ENCODE measurements around the gene FNBP1. TPM values are rescaled to one million over a fixed set of nuclear protein-coding genes. Genes with fewer than 3 reads are reported as not detected.
A peak's percentile ranks its signal among the peaks of the same experiment; 100 is the strongest.

FNBP1 gene
- total RNA-seq, 1 experiment from 2014 or later = 36.5 TPM

DNA sequence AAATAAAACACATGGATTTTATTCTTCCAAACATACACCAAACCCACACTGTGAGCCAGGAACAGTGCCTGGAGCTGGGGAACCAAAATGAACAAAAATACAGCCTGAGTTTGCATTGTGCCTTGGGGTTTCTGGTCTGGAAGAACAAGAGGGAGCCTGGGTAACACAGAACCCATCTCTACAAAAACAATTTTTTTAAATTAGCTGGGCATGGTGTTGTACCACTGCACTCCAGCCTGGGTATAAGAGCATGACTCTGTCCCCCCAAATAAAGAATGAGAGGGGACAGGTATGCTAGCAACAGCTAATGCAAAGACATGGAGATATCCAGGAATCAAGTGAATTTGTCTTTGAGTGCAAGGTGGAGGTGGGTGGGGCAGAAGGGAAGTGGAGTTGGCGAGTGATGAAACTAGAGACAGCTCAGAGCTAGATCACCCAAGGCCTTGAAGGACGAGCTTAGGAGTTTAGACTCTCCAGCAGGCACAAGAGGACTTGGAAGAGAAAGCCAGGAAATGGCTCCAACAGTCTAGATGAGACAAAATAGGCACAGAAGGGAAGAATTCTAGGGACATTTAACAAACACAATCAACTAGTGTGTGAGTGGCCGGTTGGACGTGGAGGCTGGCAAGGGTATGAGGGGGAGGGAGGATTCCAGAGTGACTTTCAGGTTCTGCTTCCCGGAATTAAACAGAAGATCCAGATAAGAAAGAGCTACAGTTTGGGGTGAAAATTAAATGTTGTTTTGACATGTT, 47.4 kb downstream of the FNBP1 start:
- Mint-ChIP-seq H3K9me3 (no peaks in the 10 kb centered on the region), H3K36me3 (ENCODE audit: insufficient read depth in 1 of 3, low read depth in 3 of 3) (peaks cover 4 to 7% (median 4%) of the 10 kb centered on the region in 3 experiments; a peak in 4 of 7 replicates), H3K4me3 (no peak overlapping the region), H3K27me3 (ENCODE audit: low read depth) (no peaks in the 10 kb centered on the region), H3K4me1 (peaks cover 11 to 18% of the 10 kb centered on the region in 2 experiments), H3K27ac (peak overlapping the region; percentile 2 to 9 (median 3); a peak in 4 of 7 replicates)
- Histone ChIP-seq H3K23ac (ENCODE audit: insufficient read length, low read depth, low read length) (no peak overlapping the region), H2BK12ac (ENCODE audit: insufficient read length, low read depth, low read length) (no peak overlapping the region), H3K79me2 (ENCODE audit: insufficient read depth, low read length) (no peaks in the 10 kb centered on the region), H3K4me1 (ENCODE audit: insufficient read depth, low read length) (no peaks in the 10 kb centered on the region), H4K5ac (ENCODE audit: insufficient read length, low read depth, low read length) (no peak overlapping the region), H3K56ac (ENCODE audit: insufficient read length, low read depth, low read length) (no peak overlapping the region), H2BK15ac (ENCODE audit: low read depth, low read length) (no peak overlapping the region), H3K4me2 (ENCODE audit: insufficient read depth, insufficient read length, low read length) (no peak overlapping the region), H3K4ac (ENCODE audit: low read depth, low read length) (no peak overlapping the region), H2AFZ (ENCODE audit: low read length) (no peak overlapping the region), H4K20me1 (ENCODE audit: control insufficient read depth, insufficient read depth, insufficient read length) (no peaks in the 10 kb centered on the region), H3K27me3 (ENCODE audit: insufficient read depth, low read length) (no peaks in the 10 kb centered on the region), H3K9ac (ENCODE audit: extremely low read depth, insufficient read length, low read length) (no peak overlapping the region), H2AK5ac (ENCODE audit: insufficient read length, low read length) (no peak overlapping the region), H4K91ac (ENCODE audit: insufficient read length, low read depth, low read length) (no peak overlapping the region), H3T11ph (ENCODE audit: low read length) (no peak overlapping the region), H3K23me2 (ENCODE audit: insufficient read length, low read depth, low read length, poor library complexity, severe bottlenecking) (no peaks in the 10 kb centered on the region), H3K18ac (ENCODE audit: insufficient read length, low read depth, low read length) (no peak overlapping the region), H3K14ac (ENCODE audit: insufficient read depth, low read length) (no peak overlapping the region), H2BK20ac (ENCODE audit: low read depth, low read length, poor library complexity, severe bottlenecking) (no peak overlapping the region), H2BK120ac (ENCODE audit: low read depth, low read length, poor library complexity, severe bottlenecking) (no peak overlapping the region), H2BK5ac (ENCODE audit: insufficient read length, low read length) (no peak overlapping the region), H3K9me3 (ENCODE audit: control insufficient read depth, low read depth, low read length) (no peaks in the 10 kb centered on the region), H4K8ac (replicated peaks; ENCODE audit: insufficient read length, low read depth, low read length) (no peak overlapping the region), H3K79me1 (ENCODE audit: insufficient read depth, low read depth, low read length, poor library complexity, severe bottlenecking) (no peaks in the 10 kb centered on the region), H3K27ac (ENCODE audit: insufficient read length, low read depth, low read length) (no peak overlapping the region)
- no peak for DNase-seq
- no CpG with 5 or more reads among the region's 5 CpGs for WGBS (ENCODE audit: extremely low coverage, insufficient read length, low lambda C conversion rate)
- no peak for TF ChIP-seq CTCF (conservative IDR thresholded peaks at IDR 0.05)
